RWPE2 (cell line): ENCODE data around the gene RTN4.

ENCODE experiments used
- ATAC-seq: fragments of 200-7000 bp; cut with Tn5 transposase; 3 replicates; pipeline ENCODE4 v1.9.1; 2021; ENCODE audit warnings: low read depth
- DNase-seq: peaks from one replicate; pipeline ENCODE4 v3.0.0-alpha.2; 2020; ENCODE audit warnings: low spot score
- H3K27ac ChIP-seq: fragments of 450-650 bp; 2 replicates; pipeline ENCODE4 v1.5.1; 2017; ENCODE audit warnings: mild to moderate bottlenecking; ENCODE audit not compliant: poor library complexity, severe bottlenecking
- H3K27me3 ChIP-seq: fragments of 250-450 bp; sonication (Bioruptor Pico); 2 replicates; pipeline ENCODE4 v1.5.1; 2021; ENCODE audit warnings: mild to moderate bottlenecking, moderate library complexity; ENCODE audit not compliant: insufficient read depth, poor library complexity, severe bottlenecking
- H3K36me3 ChIP-seq: fragments of 250-450 bp; sonication (Bioruptor Pico); 2 replicates; pipeline ENCODE4 v1.5.1; 2020; ENCODE audit warnings: low read depth, mild to moderate bottlenecking, moderate library complexity
- H3K4me1 ChIP-seq: fragments of 250-450 bp; sonication (Bioruptor Pico); 2 replicates; pipeline ENCODE4 v1.5.1; 2021; ENCODE audit warnings: mild to moderate bottlenecking, moderate library complexity; ENCODE audit not compliant: insufficient read depth, poor library complexity, severe bottlenecking
- H3K4me3 ChIP-seq: fragments of 250-450 bp; sonication (Bioruptor Pico); 2 replicates; pipeline ENCODE4 v1.5.1; 2021; ENCODE audit warnings: mild to moderate bottlenecking, moderate library complexity; ENCODE audit not compliant: severe bottlenecking
- H3K9me3 ChIP-seq: fragments of 250-450 bp; sonication (Bioruptor Pico); 2 replicates; pipeline ENCODE4 v1.5.1; 2021; ENCODE audit warnings: mild to moderate bottlenecking, moderate library complexity; ENCODE audit not compliant: severe bottlenecking
- TF ChIP-seq, protein P1 (sequence below): fragments of 450-650 bp; IDR thresholded peaks from one replicate; pipeline ENCODE4 v1.5.1; 2017; ENCODE audit warnings: mild to moderate bottlenecking, moderate library complexity; ENCODE audit not compliant: poor library complexity, severe bottlenecking

Gene RTN4

DNA sequence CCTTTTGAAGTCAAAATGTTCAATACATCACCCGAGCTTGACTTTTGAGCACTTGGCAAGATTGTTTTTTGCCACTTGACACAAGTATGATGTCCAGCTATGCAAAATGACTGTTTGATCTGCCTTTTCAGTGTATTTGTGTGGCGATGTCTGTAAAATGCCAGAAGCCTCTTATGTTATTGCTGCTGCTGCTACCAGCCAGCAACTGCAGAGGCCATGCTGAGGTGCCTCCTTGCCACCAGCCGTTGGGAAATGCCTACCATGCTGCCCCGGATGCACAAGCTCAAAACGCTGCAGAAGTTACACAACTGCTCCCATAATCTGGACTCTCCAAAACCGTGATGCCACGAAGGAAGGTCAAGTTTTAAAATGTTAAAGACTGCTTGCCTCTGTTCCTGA lies 80.3 kb downstream of the RTN4 start:
- peaks cover 14% of the 10 kb centered on the region for H3K4me1 ChIP-seq
- DNase-seq (no peak), ATAC-seq (no peak)
- H3K27me3 ChIP-seq = no peaks in the 10 kb centered on the region
- no peak overlapping the region for H3K27ac ChIP-seq
- no peaks in the 10 kb centered on the region for H3K9me3 ChIP-seq
- TF ChIP-seq, protein P1, sequence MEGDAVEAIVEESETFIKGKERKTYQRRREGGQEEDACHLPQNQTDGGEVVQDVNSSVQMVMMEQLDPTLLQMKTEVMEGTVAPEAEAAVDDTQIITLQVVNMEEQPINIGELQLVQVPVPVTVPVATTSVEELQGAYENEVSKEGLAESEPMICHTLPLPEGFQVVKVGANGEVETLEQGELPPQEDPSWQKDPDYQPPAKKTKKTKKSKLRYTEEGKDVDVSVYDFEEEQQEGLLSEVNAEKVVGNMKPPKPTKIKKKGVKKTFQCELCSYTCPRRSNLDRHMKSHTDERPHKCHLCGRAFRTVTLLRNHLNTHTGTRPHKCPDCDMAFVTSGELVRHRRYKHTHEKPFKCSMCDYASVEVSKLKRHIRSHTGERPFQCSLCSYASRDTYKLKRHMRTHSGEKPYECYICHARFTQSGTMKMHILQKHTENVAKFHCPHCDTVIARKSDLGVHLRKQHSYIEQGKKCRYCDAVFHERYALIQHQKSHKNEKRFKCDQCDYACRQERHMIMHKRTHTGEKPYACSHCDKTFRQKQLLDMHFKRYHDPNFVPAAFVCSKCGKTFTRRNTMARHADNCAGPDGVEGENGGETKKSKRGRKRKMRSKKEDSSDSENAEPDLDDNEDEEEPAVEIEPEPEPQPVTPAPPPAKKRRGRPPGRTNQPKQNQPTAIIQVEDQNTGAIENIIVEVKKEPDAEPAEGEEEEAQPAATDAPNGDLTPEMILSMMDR = no peak
- peaks cover 51% of the 10 kb centered on the region for H3K36me3 ChIP-seq
- H3K4me3 ChIP-seq = no peak overlapping the region

DNA sequence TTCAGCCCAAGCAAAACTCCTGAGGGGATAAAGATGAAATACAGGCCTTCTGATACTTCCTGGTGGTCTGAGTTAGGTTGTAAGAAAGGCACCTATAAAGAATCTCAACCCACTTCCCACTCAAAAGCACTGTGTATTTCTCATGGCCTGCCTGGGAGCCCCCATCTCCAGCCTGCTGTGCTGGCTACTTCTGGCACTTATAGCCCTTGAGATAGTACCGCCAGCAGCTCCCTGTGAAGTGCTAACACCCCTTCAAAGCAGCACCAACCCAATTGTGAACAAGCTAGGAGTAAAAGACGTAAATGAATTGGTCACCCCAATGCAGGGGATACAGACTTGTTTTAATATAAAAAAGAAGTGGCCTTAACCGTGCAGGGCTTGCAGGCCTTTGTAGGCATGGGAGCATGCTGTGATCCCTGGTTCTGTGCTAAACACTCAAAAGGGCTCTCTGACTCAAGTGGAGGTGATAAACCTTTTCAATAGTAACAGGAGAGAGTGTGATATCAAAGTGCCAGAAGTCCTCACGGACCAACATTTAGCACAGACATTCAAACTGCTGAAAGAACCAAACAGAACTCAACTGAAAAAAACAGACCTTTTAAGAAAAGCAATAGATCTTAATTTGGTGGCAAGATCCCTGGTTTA lies 80.8 kb downstream of the RTN4 start:
- DNase-seq = no peak
- H3K27me3 ChIP-seq = no peaks in the 10 kb centered on the region
- TF ChIP-seq, protein P1 = no peak
- H3K4me3 ChIP-seq = no peak overlapping the region
- H3K9me3 ChIP-seq = no peaks in the 10 kb centered on the region
- ATAC-seq = no peak
- no peak overlapping the region for H3K27ac ChIP-seq
- H3K4me1 ChIP-seq = peaks cover 14% of the 10 kb centered on the region
- H3K36me3 ChIP-seq = peaks cover 46% of the 10 kb centered on the region

DNA sequence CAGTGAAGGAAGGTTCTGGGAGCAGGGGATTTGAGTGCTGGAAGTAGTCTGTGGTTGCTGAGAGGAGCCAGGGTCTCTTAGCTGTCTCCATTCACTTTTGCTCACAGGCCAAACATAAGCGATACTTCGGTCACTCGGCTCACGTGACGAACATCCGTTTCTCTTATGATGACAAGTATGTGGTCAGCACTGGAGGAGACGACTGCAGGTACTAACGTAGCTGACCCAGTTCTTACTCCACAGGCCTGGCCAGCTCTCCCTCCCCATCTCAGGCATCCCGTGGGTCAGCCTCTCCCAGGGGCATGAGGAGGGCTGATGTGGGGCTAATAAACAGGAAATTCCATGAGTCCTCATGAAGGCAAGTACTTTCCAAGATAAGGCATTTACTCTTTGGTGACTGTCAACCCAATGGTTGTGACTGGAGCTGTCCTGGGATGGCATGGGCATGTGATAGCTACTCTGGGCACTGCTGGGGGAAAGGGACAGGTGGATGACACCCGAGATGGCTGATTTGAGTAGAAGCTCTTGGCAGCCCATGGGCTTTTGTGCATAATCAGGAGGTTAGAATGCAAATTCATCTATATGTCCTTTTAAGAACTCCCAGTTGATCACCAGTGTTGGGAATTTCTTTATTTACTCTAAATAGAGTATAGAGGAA lies 81.6 kb downstream of the RTN4 start:
- TF ChIP-seq, protein P1 = no peak
- no peaks in the 10 kb centered on the region for H3K27me3 ChIP-seq
- H3K36me3 ChIP-seq = peaks cover 39% of the 10 kb centered on the region
- ATAC-seq = no peak
- DNase-seq = no peak
- H3K4me3 ChIP-seq = no peak overlapping the region
- H3K9me3 ChIP-seq = no peaks in the 10 kb centered on the region
- no peak overlapping the region for H3K27ac ChIP-seq
- peaks cover 14% of the 10 kb centered on the region for H3K4me1 ChIP-seq

DNA sequence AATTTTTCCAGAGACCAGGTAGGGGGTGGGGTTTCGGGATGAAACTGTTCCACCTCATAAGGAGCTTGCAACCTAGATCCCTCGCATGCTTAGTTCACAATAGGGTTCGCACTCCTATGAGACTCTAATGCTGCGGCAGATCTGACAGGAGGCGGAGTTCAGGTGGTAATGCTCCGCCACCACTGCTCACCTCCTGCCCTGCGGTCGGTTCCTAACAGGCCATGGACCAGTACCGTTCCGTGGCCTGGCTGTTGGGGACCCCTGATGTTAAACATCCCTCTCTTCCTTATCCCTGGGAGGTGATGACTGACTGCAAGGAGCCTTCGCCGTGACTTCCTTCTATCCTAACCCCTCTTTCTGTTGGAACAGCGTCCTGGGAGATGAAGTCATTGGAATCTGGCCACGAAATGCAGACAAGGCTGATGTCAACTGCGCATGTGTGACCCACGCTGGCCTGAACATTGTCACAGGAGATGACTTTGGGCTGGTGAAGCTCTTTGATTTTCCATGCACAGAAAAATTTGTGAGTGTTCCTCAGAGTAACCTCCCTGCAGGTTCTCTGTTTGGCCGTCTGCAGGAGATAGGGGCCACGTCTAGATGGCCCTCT lies 82.4 kb downstream of the RTN4 start:
- H3K9me3 ChIP-seq = no peaks in the 10 kb centered on the region
- H3K4me1 ChIP-seq = peaks cover 14% of the 10 kb centered on the region
- H3K27me3 ChIP-seq = no peaks in the 10 kb centered on the region
- DNase-seq (no peak), ATAC-seq (no peak)
- peaks cover 31% of the 10 kb centered on the region for H3K36me3 ChIP-seq
- H3K27ac ChIP-seq = no peak overlapping the region
- TF ChIP-seq, protein P1 = no peak
- no peak overlapping the region for H3K4me3 ChIP-seq

DNA sequence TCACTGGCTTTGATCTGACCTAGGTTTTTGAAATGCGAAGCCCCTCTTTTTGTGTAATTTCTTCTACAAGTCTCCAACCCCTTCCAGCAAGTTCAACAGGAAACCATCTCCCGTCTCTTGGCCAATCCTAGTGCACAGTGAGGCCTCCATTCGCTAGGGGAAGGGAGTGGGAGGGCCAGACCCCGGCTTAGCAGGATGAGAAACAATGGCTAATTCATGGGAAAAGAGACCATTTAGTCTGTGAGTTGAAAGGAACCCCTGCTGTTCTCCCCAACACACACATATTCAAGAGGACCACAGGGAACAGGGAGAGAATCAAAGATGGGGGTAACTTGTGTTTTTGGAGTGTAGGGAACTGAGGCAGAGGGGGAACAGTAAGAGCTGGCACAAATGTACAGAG lies 83.0 kb downstream of the RTN4 start:
- TF ChIP-seq, protein P1 = no peak
- H3K27ac ChIP-seq = no peak overlapping the region
- no peaks in the 10 kb centered on the region for H3K9me3 ChIP-seq
- DNase-seq (no peak), ATAC-seq (no peak)
- H3K4me3 ChIP-seq = no peak overlapping the region
- H3K4me1 ChIP-seq = peaks cover 14% of the 10 kb centered on the region
- H3K27me3 ChIP-seq = no peaks in the 10 kb centered on the region
- H3K36me3 ChIP-seq = peaks cover 25% of the 10 kb centered on the region
